Thyroid gland (tissue), 4 donors: ENCODE results near the gene BMP5. TPM values are rescaled to one million over a fixed set of nuclear protein-coding genes. Genes with fewer than 3 reads are reported as not detected.

Experiments
- DNase-seq, 2 donors: peaks; one replicate each; pipeline ENCODE4 v3.0.0-alpha.2; 2019
- H3K27ac ChIP-seq, 3 donors: fragments of 200-600 bp; sonication (generic); 1 replicate in 2 of 3; 2 replicates in 1 of 3; pipeline ENCODE4 v1.5.1; 2016 to 2019; ENCODE audit warnings: mild to moderate bottlenecking in 1 of 3, moderate library complexity in 1 of 3
- H3K27me3 ChIP-seq: fragments of 200-600 bp; sonication (generic); one replicate; pipeline ENCODE4 v1.5.1; 2019
- H3K36me3 ChIP-seq, 2 donors: fragments of 200-600 bp; sonication (generic); one replicate each; pipeline ENCODE4 v1.5.1; 2016 to 2019
- H3K4me1 ChIP-seq, 2 donors: fragments of 200-600 bp; sonication (generic); one replicate each; pipeline ENCODE4 v1.5.1; 2017 to 2019
- H3K4me3 ChIP-seq, 3 donors: fragments of 200-600 bp; sonication (generic); replicated peaks in 1 of 3; 1 replicate in 2 of 3; 2 replicates in 1 of 3; pipeline ENCODE4 v1.5.1; 2016; ENCODE audit warnings: mild to moderate bottlenecking in 1 of 3
- H3K9me3 ChIP-seq: fragments of 200-600 bp; sonication (generic); one replicate; pipeline ENCODE4 v1.5.1; 2017
- CTCF ChIP-seq, 6 experiments: fragments of 200-600 bp in 3 of 6; fragments of 450-650 bp in 3 of 6; sonication (generic) in 3 of 6; IDR thresholded peaks; one replicate each; pipeline ENCODE4 v1.5.1; 2016 to 2019; ENCODE audit warnings: antibody characterized with exemption in 6 of 6, mild to moderate bottlenecking in 2 of 6, inconsistent platforms in 1 of 6, moderate library complexity in 1 of 6
- POLR2A ChIP-seq, 2 donors: fragments of 450-650 bp; IDR thresholded peaks; one replicate each; pipeline ENCODE4 v1.6.1; 2017; ENCODE audit warnings: antibody characterized with exemption in 2 of 2, mild to moderate bottlenecking in 2 of 2, moderate library complexity in 1 of 2
- WGBS, 2 donors: methylation state at CpG; one replicate each; pipeline ENCODE4 v1.1.5; 2017; 5-methylcytosine and 5-hydroxymethylcytosine counted together
- intact Hi-C: fragments of 100-400 bp; cut with DNase I; formaldehyde crosslinking; loops from one replicate; pipeline ENCODE4 v1.15.1; 2023
- total RNA-seq, 4 donors: library from RNA; depleted of rRNA; stranded (reverse); fragments of >200 nt; gene quantifications; one replicate each; pipeline ENCODE4 v1.2.3, GENCODE V29; 2016

Gene BMP5
- total RNA-seq, 4 donors from 2014 or later = 0.25 to 1.9 (median 0.63) TPM

GRCh38 chr6:55758156-55758937 lies 117.0 kb downstream of the BMP5 start:
- Histone ChIP-seq H3K36me3 (no peaks in the 10 kb centered on the region), H3K27ac (no peak overlapping the region), H3K4me1 (peaks cover 0 to 3% of the 10 kb centered on the region in 2 donors), H3K9me3 (no peaks in the 10 kb centered on the region), H3K27me3 (no peaks in the 10 kb centered on the region), H3K4me3 (no peak overlapping the region)
- TF ChIP-seq CTCF (IDR thresholded peaks at IDR 0.05) (no peak), POLR2A (IDR thresholded peaks at IDR 0.05) (no peak)
- intact Hi-C loops = no loop called here
- WGBS, 2 donors = 78 to 80% methylated on average over 3 of the region's 3 CpGs
- no peak for DNase-seq

GRCh38 chr6:55756531-55757031 lies 118.8 kb downstream of the BMP5 start:
- no peaks in the 10 kb centered on the region for H3K36me3 ChIP-seq
- H3K4me3 ChIP-seq = no peak overlapping the region
- peaks cover 0 to 3% of the 10 kb centered on the region in 2 donors for H3K4me1 ChIP-seq
- H3K27me3 ChIP-seq = no peaks in the 10 kb centered on the region
- no peaks in the 10 kb centered on the region for H3K9me3 ChIP-seq
- intact Hi-C loops = no loop called here
- no peak for TF ChIP-seq POLR2A (IDR thresholded peaks at IDR 0.05)
- WGBS, 2 donors = 76 to 88% methylated on average over 6 of the region's 6 CpGs
- no peak for DNase-seq
- H3K27ac ChIP-seq = no peak overlapping the region

GRCh38 chr6:55748880-55749279 lies 126.5 kb downstream of the BMP5 start:
- H3K9me3 ChIP-seq = no peaks in the 10 kb centered on the region
- intact Hi-C loops = no loop called here
- TF ChIP-seq POLR2A (IDR thresholded peaks at IDR 0.05) (no peak), CTCF (IDR thresholded peaks at IDR 0.05) (no peak)
- H3K36me3 ChIP-seq = no peaks in the 10 kb centered on the region
- no peak for DNase-seq
- WGBS, 2 donors = 84 to 93% methylated on average over 4 of the region's 4 CpGs
- H3K4me3 ChIP-seq = no peak overlapping the region
- H3K27ac ChIP-seq = no peak overlapping the region
- H3K4me1 ChIP-seq = no peaks in the 10 kb centered on the region
- no peaks in the 10 kb centered on the region for H3K27me3 ChIP-seq

- no peak for DNase-seq
- Histone ChIP-seq H3K9me3 (no peaks in the 10 kb centered on the region), H3K27ac (no peak overlapping the region), H3K4me3 (no peak overlapping the region), H3K36me3 (no peaks in the 10 kb centered on the region), H3K27me3 (no peaks in the 10 kb centered on the region), H3K4me1 (no peaks in the 10 kb centered on the region)
- no peak for TF ChIP-seq CTCF (IDR thresholded peaks at IDR 0.05)
- no peak for TF ChIP-seq POLR2A (IDR thresholded peaks at IDR 0.05)
- WGBS, 2 donors = 91 to 94% methylated on average over 1 of the region's 1 CpG
- intact Hi-C loops = no loop called here
Measured at GRCh38 chr6:55746473-55746872, 128.9 kb downstream of the BMP5 start.

- no peaks in the 10 kb centered on the region for H3K4me1 ChIP-seq
- no peaks in the 10 kb centered on the region for H3K36me3 ChIP-seq
- no peaks in the 10 kb centered on the region for H3K9me3 ChIP-seq
- intact Hi-C loops = no loop called here
- H3K27ac ChIP-seq = no peak overlapping the region
- TF ChIP-seq CTCF (IDR thresholded peaks at IDR 0.05) = no peak
- no peak for TF ChIP-seq POLR2A (IDR thresholded peaks at IDR 0.05)
- no peaks in the 10 kb centered on the region for H3K27me3 ChIP-seq
- H3K4me3 ChIP-seq = no peak overlapping the region
- no peak for DNase-seq
Measured at GRCh38 chr6:55734256-55734655, 141.1 kb downstream of the BMP5 start.
